Mesothelial cell of epicardium (in vitro differentiated cells): Measurements from ENCODE around the gene DDB1. TPM values are rescaled to one million over a fixed set of nuclear protein-coding genes. Genes with fewer than 3 reads are reported as not detected.

ENCODE experiments used
- DNase-seq, 2 experiments: peaks; one replicate each; pipeline ENCODE4 v3.0.0; 2021; ENCODE audit warnings: low spot score in 2 of 2; ENCODE audit not compliant: unreplicated experiment in 2 of 2
- H3K27ac Mint-ChIP-seq: 2 replicates; pipeline ENCODE4 v1.8.0; 2021; ENCODE audit warnings: mixed read lengths
- H3K27me3 Mint-ChIP-seq: 2 replicates; pipeline ENCODE4 v1.8.0; 2021; ENCODE audit warnings: low read depth, mixed read lengths
- H3K36me3 Mint-ChIP-seq: 2 replicates; pipeline ENCODE4 v1.8.0; 2021; ENCODE audit warnings: mixed read lengths
- H3K4me1 Mint-ChIP-seq: 2 replicates; pipeline ENCODE4 v1.8.0; 2021; ENCODE audit warnings: mixed read lengths
- H3K4me3 Mint-ChIP-seq: 2 replicates; pipeline ENCODE4 v1.8.0; 2021; ENCODE audit warnings: mild to moderate bottlenecking, moderate library complexity, mixed read lengths
- H3K9me3 Mint-ChIP-seq: 2 replicates; pipeline ENCODE4 v1.8.0; 2021; ENCODE audit warnings: mixed read lengths
- total RNA-seq: library from RNA; stranded (reverse); gene quantifications from 3 replicates; pipeline ENCODE4 v1.2.1, GENCODE V29; 2021
- TF ChIP-seq, protein P1 (sequence below): fragments of 200-600 bp; sonication (generic); IDR thresholded peaks from one replicate; pipeline ENCODE4 v1.5.0; 2021; ENCODE audit warnings: antibody characterized with exemption; ENCODE audit not compliant: unreplicated experiment

Gene DDB1
- 253 to 266 TPM (median 263 TPM) in 3 replicates for total RNA-seq

DNA sequence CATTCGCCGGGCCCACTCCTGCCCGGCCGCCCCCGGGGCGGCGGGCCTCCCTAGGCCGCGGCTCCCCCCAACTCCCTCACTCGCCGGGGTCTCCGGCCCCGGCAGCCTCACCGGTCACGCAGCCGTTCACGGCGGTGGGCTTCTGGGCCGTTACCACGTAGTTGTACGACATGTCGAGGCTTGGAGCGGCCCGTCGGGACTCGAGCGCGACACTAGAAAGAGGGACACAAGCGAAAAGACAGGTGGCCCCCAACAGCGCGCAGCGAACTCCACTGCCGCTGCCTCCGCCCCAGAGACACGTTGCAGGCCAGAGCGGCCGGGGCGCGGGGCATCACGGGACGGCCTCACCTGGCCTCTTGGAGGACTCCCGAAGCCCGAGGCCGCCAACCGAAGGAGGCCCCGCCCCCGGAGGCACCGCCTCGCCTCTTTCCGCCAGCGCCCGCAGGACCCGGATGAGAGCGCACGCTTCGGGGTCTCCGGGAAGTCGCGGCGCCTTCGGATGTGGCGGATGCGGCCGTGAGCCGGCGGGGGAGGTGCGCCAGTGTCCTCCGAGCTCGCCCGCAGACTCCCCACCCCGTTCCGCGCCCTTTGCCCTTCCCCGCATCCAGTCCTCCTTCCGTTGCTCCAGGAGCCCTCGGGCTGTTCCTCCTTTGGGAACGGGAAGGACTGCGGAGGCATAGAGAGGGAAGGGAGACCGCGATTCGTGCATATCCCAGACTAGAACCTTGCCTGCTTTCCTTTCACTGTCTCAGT is at the start of gene DDB1, which contains the start of gene TKFC:
Gene DDB1, minus strand, starts transcription at position 309 of the 753 bp plus-strand sequence. Its CDS starts 137 bp downstream, at position 172.
Gene TKFC, plus strand, starts transcription at position 432 of the 753 bp plus-strand sequence. CDS start 1,501 bp downstream, outside the sequence.
- peak within 1 kb of the TSS; percentile 97 for H3K27ac Mint-ChIP-seq
- DNase-seq = peak; percentile 92 to 95
- H3K36me3 Mint-ChIP-seq = peaks cover 9% of the 10 kb centered on the region
- no peaks in the 10 kb centered on the region for H3K9me3 Mint-ChIP-seq
- peaks cover 50% of the 10 kb centered on the region for H3K4me1 Mint-ChIP-seq
- H3K27me3 Mint-ChIP-seq = no peaks in the 10 kb centered on the region
- TF ChIP-seq, protein P1, sequence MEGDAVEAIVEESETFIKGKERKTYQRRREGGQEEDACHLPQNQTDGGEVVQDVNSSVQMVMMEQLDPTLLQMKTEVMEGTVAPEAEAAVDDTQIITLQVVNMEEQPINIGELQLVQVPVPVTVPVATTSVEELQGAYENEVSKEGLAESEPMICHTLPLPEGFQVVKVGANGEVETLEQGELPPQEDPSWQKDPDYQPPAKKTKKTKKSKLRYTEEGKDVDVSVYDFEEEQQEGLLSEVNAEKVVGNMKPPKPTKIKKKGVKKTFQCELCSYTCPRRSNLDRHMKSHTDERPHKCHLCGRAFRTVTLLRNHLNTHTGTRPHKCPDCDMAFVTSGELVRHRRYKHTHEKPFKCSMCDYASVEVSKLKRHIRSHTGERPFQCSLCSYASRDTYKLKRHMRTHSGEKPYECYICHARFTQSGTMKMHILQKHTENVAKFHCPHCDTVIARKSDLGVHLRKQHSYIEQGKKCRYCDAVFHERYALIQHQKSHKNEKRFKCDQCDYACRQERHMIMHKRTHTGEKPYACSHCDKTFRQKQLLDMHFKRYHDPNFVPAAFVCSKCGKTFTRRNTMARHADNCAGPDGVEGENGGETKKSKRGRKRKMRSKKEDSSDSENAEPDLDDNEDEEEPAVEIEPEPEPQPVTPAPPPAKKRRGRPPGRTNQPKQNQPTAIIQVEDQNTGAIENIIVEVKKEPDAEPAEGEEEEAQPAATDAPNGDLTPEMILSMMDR = no peak
- peak within 1 kb of the TSS; percentile 89 for H3K4me3 Mint-ChIP-seq

DNA sequence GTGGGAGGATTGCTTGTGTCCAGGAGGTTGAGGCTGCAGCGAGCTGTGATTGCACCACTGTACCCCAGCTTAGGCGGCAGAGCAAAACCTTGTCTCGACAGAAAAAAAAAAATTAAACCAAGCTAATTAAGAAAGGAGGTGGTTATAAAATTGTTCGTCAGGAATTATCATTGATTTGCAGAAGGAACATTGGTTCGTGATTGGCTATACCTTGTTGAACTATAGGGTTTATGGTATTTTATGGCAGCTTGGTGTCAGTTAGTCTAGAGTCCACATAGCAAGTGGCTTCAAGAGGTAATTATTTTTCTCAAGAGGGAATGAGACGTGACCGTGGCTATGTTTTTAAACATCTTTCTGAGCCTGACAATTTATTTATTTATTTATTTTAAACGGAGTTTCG is 48.0 kb upstream of the DDB1 start:
- Mint-ChIP-seq H3K4me1 (peaks cover 6% of the 10 kb centered on the region), H3K4me3 (no peak overlapping the region), H3K9me3 (no peaks in the 10 kb centered on the region), H3K36me3 (peaks cover 12% of the 10 kb centered on the region), H3K27me3 (no peaks in the 10 kb centered on the region), H3K27ac (no peak overlapping the region)
- TF ChIP-seq, protein P1 = no peak
- no peak for DNase-seq

DNA sequence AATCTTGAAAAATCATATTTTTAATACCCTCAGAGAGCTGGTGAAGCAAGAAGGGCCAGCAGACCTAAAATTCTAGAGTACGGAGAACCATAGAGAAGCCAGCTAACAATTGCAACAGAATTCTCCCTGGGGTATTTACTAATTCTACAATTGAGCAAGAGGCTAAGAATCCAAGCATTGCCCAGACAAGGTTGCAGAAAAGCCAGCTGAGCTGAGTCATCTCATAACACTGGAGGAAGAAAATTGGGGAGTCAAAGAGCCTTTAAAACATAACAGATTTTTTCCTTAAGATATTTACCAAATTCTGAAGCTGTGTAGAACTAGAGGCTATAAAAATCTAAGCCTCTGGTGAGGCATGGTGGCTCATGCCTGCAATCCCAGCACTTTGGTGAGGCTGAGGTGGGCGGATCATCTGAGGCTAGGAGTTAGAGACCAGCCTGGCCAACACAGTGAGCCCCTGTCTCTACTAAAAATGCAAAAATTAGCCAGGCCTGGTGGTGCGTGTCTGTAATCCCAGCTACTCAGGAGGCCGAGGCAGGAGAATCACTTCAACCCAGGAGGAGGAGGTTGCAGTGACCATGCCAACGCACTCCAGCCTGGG is 45.9 kb upstream of the DDB1 start:
- no peak for DNase-seq
- Mint-ChIP-seq H3K4me3 (no peak overlapping the region), H3K27me3 (no peaks in the 10 kb centered on the region), H3K4me1 (peaks cover 6% of the 10 kb centered on the region), H3K36me3 (peaks cover 22% of the 10 kb centered on the region), H3K9me3 (peaks cover 3% of the 10 kb centered on the region), H3K27ac (no peak overlapping the region)
- TF ChIP-seq, protein P1 = no peak

DNA sequence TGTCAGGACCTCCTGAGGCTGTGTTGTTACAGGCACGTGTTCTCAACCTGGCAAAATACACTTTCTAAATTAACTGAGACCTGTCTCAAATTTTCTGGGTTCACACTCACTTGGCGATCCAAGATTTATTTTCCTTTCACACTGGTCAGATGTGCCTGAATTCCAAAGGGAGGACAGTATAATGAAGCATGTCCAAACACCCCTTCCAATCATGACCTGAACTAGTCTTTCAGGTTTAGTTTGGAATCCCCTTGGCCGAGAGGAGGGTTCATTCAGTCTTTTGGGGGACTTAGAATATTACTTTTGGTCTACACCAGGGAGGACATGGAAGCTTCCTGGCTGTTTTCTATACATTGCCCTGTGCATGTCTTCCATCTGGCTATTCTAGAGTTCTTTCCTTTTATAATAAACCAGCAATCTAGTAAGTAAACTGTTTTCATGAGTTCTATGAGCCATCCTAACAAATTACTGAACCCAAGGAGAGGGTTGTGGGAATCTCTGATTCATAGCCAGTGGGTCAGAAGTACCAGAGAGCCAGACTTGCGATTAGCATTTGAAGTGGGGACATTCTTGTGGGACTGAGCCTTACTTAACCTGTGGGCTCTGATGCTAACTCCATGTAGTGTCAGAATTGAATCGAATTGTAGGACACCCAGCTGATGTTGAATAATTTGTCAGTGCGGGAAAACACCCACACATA is 44.7 kb upstream of the DDB1 start:
- Mint-ChIP-seq H3K4me3 (no peak overlapping the region), H3K27me3 (no peaks in the 10 kb centered on the region), H3K27ac (no peak overlapping the region), H3K9me3 (peaks cover 6% of the 10 kb centered on the region), H3K4me1 (peaks cover 6% of the 10 kb centered on the region), H3K36me3 (peaks cover 27% of the 10 kb centered on the region)
- no peak for DNase-seq
- TF ChIP-seq, protein P1 = no peak

DNA sequence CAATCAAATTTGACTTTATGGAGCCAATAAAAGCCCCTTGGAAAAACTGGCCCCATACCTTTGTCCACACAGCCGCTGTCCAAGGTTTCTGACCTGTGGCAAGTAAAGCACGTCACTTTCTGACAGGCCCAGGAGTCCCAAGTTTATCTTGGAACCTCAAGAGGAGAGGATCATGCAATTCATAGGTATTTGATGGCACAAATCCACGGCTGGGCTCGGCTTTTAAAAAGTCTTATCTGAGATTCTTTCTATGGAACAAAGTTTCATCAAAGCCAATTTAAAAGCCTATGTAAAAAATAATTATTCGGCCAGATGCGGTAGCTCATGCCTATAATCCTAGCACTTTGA is 42.8 kb upstream of the DDB1 start:
- Mint-ChIP-seq H3K4me3 (no peak overlapping the region), H3K9me3 (peaks cover 6% of the 10 kb centered on the region), H3K27me3 (no peaks in the 10 kb centered on the region), H3K36me3 (peaks cover 40% of the 10 kb centered on the region), H3K4me1 (peaks cover 6% of the 10 kb centered on the region), H3K27ac (no peak overlapping the region)
- TF ChIP-seq, protein P1 = no peak
- DNase-seq = no peak
